A549 (cell line): ENCODE results near the gene USP15. TPM values are rescaled to one million over a fixed set of nuclear protein-coding genes. Genes with fewer than 3 reads are reported as not detected.

Source experiments
- ATAC-seq, 2 experiments: fragments of 200-7000 bp in 1 of 2; fragments of >200 bp in 1 of 2; cut with Nextera tagmentation in 1 of 2; cut with Tn5 transposase in 1 of 2; 3 replicates each; pipeline versions ENCODE4 v1.8.0 to v1.9.1; 2018 to 2020; ENCODE audit warnings: mild to moderate bottlenecking in 1 of 2, moderate library complexity in 1 of 2
- CTCF ChIA-PET: fragments of 300-600 bp; sonication (Branson Sonifier 250); formaldehyde crosslinking; extraction: SDS; loops from one replicate; lab custom pipeline; 2021; ENCODE audit warnings: antibody characterized with exemption, inconsistent platforms; lab: Yijun Ruan, JAX
- POLR2A ChIA-PET: fragments of 350-600 bp; formaldehyde crosslinking; extraction: SDS; loops from one replicate; lab custom pipeline; 2021; ENCODE audit warnings: antibody characterized with exemption, inconsistent platforms; lab: Yijun Ruan, JAX
- DNase-seq, 2 experiments: peaks; one replicate each; pipeline versions ENCODE4 v3.0.0 to v3.0.0-alpha.2; 2011 to 2016; ENCODE audit warnings: low read depth in 1 of 2, low spot score in 1 of 2
- FAIRE-seq: peaks from 2 replicates; lab custom pipeline; 2011; peaks lifted over from hg19 to GRCh38; lab: Jason Lieb, UNC
- H3K27ac ChIP-seq, 2 experiments: fragments of >200 bp; sonication (Bioruptor Twin); formaldehyde crosslinking; 3 replicates each; pipeline ENCODE4 v1.5.1; 2016 to 2017
- H3K4me1 ChIP-seq: fragments of >200 bp; sonication (Bioruptor Twin); formaldehyde crosslinking; 3 replicates; pipeline ENCODE4 v1.6.1; 2016
- H3K4me2 ChIP-seq: fragments of >200 bp; sonication (Bioruptor Twin); formaldehyde crosslinking; 3 replicates; pipeline ENCODE4 v1.6.1; 2016
- H3K4me3 ChIP-seq: fragments of >200 bp; sonication (Bioruptor Twin); formaldehyde crosslinking; 3 replicates; pipeline ENCODE4 v1.5.1; 2016
- H3K9me3 ChIP-seq: fragments of >200 bp; sonication (Bioruptor Twin); formaldehyde crosslinking; 3 replicates; pipeline ENCODE4 v1.6.1; 2016
- BHLHE40 ChIP-seq: IDR thresholded peaks from 2 replicates; pipeline ENCODE4 v1.6.1; 2012; ENCODE audit warnings: low read depth, low read length, inconsistent platforms
- CBX2 ChIP-seq: fragments of 200-600 bp; sonication (generic); IDR thresholded peaks from 2 replicates; pipeline ENCODE4 v1.6.1; 2016; ENCODE audit warnings: low read depth, mild to moderate bottlenecking, borderline replicate concordance
- CHD4 ChIP-seq: fragments of 200-600 bp; sonication (generic); IDR thresholded peaks from 2 replicates; pipeline ENCODE4 v1.6.1; 2016; ENCODE audit warnings: antibody characterized with exemption, mild to moderate bottlenecking, borderline replicate concordance
- E2F6 ChIP-seq: IDR thresholded peaks from 2 replicates; pipeline ENCODE4 v1.6.1; 2012; ENCODE audit warnings: low read depth, borderline replicate concordance
- EHF ChIP-seq: fragments of 250-450 bp; sonication (Bioruptor Pico); IDR thresholded peaks from 2 replicates; pipeline ENCODE4 v1.5.0; 2020; ENCODE audit warnings: mild to moderate bottlenecking
- EHMT2 ChIP-seq: fragments of 200-600 bp; sonication (generic); IDR thresholded peaks from 2 replicates; pipeline ENCODE4 v1.6.1; 2016; ENCODE audit warnings: antibody characterized with exemption, low read depth, mild to moderate bottlenecking, moderate library complexity
- EP300 ChIP-seq, 2 experiments: fragments of >200 bp; sonication (Bioruptor Twin); formaldehyde crosslinking; IDR thresholded peaks; 2 replicates in 1 of 2; 3 replicates in 1 of 2; pipeline ENCODE4 v1.6.1; 2016 to 2017
- FOSB ChIP-seq: fragments of 250-450 bp; sonication (Bioruptor Pico); IDR thresholded peaks from 2 replicates; pipeline ENCODE4 v1.5.0; 2020; ENCODE audit warnings: mild to moderate bottlenecking, moderate library complexity
- FOXS1 ChIP-seq: fragments of 250-450 bp; sonication (Bioruptor Pico); IDR thresholded peaks from 2 replicates; pipeline ENCODE4 v1.5.0; 2020; ENCODE audit warnings: mild to moderate bottlenecking, moderate library complexity
- HEYL ChIP-seq: fragments of 250-450 bp; sonication (Bioruptor Pico); IDR thresholded peaks from 2 replicates; pipeline ENCODE4 v1.8.0; 2021; ENCODE audit warnings: mild to moderate bottlenecking, moderate library complexity
- HOXA7 ChIP-seq: fragments of 250-450 bp; sonication (Bioruptor Pico); IDR thresholded peaks from 2 replicates; pipeline ENCODE4 v1.5.0; 2020; ENCODE audit warnings: mild to moderate bottlenecking, moderate library complexity
- HOXB13 ChIP-seq: fragments of 250-450 bp; sonication (Bioruptor Pico); IDR thresholded peaks from 2 replicates; pipeline ENCODE4 v1.5.0; 2020; ENCODE audit warnings: low read depth, mild to moderate bottlenecking, moderate library complexity
- HOXB5 ChIP-seq: fragments of 250-450 bp; sonication (Bioruptor Pico); IDR thresholded peaks from 2 replicates; pipeline ENCODE4 v1.5.0; 2020; ENCODE audit warnings: mild to moderate bottlenecking, moderate library complexity
- JUNB ChIP-seq: fragments of >200 bp; sonication (Bioruptor Twin); formaldehyde crosslinking; IDR thresholded peaks from 2 replicates; pipeline ENCODE4 v1.6.1; 2016
- NR3C1 ChIP-seq: fragments of >200 bp; sonication (Bioruptor Twin); formaldehyde crosslinking; IDR thresholded peaks from 3 replicates; pipeline ENCODE4 v1.6.1; 2017
- PHF8 ChIP-seq: fragments of 200-600 bp; sonication (generic); IDR thresholded peaks from 2 replicates; pipeline ENCODE4 v1.6.1; 2016; ENCODE audit warnings: low read depth, mild to moderate bottlenecking, antibody characterized with exemption, moderate library complexity, borderline replicate concordance
- POLR2A ChIP-seq: IDR thresholded peaks from 2 replicates; pipeline ENCODE4 v1.6.1; 2012; ENCODE audit warnings: mild to moderate bottlenecking, low read length
- POLR2AphosphoS2 ChIP-seq: conservative IDR thresholded peaks from 2 replicates; pipeline ENCODE4 v1.6.1; 2012; ENCODE audit warnings: low read length, improper control_type of control experiment, inconsistent platforms
- RARB ChIP-seq: fragments of 250-450 bp; sonication (Bioruptor Pico); IDR thresholded peaks from 2 replicates; pipeline ENCODE4 v1.8.0; 2021; ENCODE audit warnings: mild to moderate bottlenecking, moderate library complexity
- SMC3 ChIP-seq: fragments of >200 bp; sonication (Bioruptor Twin); formaldehyde crosslinking; IDR thresholded peaks from 3 replicates; pipeline ENCODE4 v1.6.1; 2018; ENCODE audit warnings: inconsistent platforms
- ZFP36 ChIP-seq: fragments of 450-650 bp; IDR thresholded peaks from 2 replicates; pipeline ENCODE4 v1.6.1; 2014; ENCODE audit warnings: borderline replicate concordance; ENCODE audit not compliant: partially characterized antibody
- ZNF302 ChIP-seq: fragments of 250-450 bp; sonication (Bioruptor Pico); IDR thresholded peaks from 2 replicates; pipeline ENCODE4 v1.9.0; 2021; ENCODE audit warnings: inconsistent platforms, mild to moderate bottlenecking, moderate library complexity
- ZSCAN20 ChIP-seq: fragments of 250-450 bp; sonication (Bioruptor Pico); IDR thresholded peaks from 2 replicates; pipeline ENCODE4 v1.8.0; 2022; ENCODE audit warnings: mild to moderate bottlenecking, moderate library complexity
- WGBS: methylation state at CpG from one replicate; pipeline ENCODE4 v1.1.6; 2017; ENCODE audit errors: missing lambda C conversion rate; 5-methylcytosine and 5-hydroxymethylcytosine counted together
- polyA plus RNA-seq, 4 experiments: library from polyadenylated mRNA; depleted of rRNA in 3 of 4; stranded (reverse); fragments of >200 nt; fragmentation: RNase III in 1 of 4; extraction: RNeasy Plus Mini Kit Qiagen cat#74134 plus additional on column Dnase treatment in 1 of 4; gene quantifications; 2 replicates in 3 of 4; 3 replicates in 1 of 4; pipeline ENCODE4 v1.2.3, GENCODE V29; 2011 to 2017
- TF ChIP-seq, protein P1 (sequence below): IDR thresholded peaks from 2 replicates; pipeline ENCODE4 v1.6.1; 2012
- TF ChIP-seq, protein P2 (sequence below): fragments of 200-600 bp; sonication (generic); IDR thresholded peaks from 2 replicates; pipeline ENCODE4 v1.6.1; 2016; ENCODE audit warnings: antibody characterized with exemption, mild to moderate bottlenecking, moderate library complexity
- TF ChIP-seq, protein P3 (sequence below): fragments of >200 bp; sonication (Bioruptor Twin); formaldehyde crosslinking; IDR thresholded peaks from 3 replicates; pipeline ENCODE4 v1.6.1; 2016
- TF ChIP-seq, protein P4 (sequence below): fragments of >200 bp; sonication (Bioruptor Twin); formaldehyde crosslinking; IDR thresholded peaks from 2 replicates; pipeline ENCODE4 v1.6.1; 2016

USP15 gene
- polyA plus RNA-seq, 2 of the 4 experiments (the other 2 are of a cell fraction) = 30.4 to 67.6 TPM

DNA sequence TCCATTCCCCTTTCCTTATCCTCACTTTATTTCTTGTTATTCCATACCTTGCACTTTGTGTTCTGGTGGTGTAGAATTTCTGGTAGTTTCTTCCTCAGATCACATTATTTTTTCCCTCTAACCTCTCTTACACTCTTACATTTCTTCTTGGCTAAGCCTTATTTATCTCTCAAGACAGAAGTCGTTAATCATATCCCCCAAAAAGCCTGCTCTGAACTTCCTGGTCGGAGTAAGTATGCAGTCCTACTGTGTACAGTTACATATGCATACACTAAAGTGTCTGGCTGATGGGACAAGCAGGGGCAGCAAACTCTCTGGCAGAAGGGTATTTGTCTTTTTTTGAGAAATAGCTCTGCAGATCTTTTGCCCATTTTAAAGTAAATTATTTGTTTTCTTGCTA is 33.1 kb upstream of the USP15 start (continued):
- TF ChIP-seq NR3C1 (no peak), FOXS1 (CRISPR knock-in tag) (no peak)
- TF ChIP-seq, protein P1, sequence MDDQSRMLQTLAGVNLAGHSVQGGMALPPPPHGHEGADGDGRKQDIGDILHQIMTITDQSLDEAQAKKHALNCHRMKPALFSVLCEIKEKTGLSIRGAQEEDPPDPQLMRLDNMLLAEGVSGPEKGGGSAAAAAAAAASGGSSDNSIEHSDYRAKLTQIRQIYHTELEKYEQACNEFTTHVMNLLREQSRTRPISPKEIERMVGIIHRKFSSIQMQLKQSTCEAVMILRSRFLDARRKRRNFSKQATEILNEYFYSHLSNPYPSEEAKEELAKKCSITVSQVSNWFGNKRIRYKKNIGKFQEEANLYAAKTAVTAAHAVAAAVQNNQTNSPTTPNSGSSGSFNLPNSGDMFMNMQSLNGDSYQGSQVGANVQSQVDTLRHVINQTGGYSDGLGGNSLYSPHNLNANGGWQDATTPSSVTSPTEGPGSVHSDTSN = no peak

DNA sequence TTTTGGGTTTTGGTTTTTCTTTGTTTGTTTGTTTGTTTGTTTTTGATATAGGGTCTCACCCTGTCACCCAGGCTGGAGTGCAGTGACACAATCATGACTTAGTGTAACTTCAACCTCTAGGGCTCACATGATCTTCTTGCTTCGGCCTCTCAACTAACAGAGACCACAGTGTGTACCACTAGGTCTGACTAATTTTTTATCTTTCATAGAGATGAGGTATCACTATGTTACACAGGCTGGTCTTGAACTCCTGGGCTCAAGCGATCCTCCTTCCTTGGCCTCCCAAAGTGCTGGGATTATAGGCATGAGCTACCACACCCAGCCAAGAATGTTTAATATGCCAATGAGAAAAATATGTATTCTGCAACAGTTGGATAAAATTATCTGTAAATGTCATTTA is 29.6 kb upstream of the USP15 start:
- no peak for FAIRE-seq

GRCh38 chr12:62232143-62232729 is 28.0 kb upstream of the USP15 start:
- H3K27ac ChIP-seq = no peak overlapping the region
- CTCF ChIA-PET = no interaction called here
- H3K4me3 ChIP-seq = no peak overlapping the region
- H3K9me3 ChIP-seq = no peaks in the 10 kb centered on the region; the same call in 2 of the 3 replicates
- no peaks in the 10 kb centered on the region for H3K4me1 ChIP-seq
- POLR2A ChIA-PET = no interaction called here
- no peak for TF ChIP-seq FOSB
- no peak for TF ChIP-seq HOXA7
- no peak for TF ChIP-seq HOXB13 (CRISPR knock-in tag)
- no peak for TF ChIP-seq POLR2A
- TF ChIP-seq PHF8 = no peak
- DNase-seq (no peak), ATAC-seq (no peak), FAIRE-seq (no peak)
- 11% methylated on average over 3 of the region's 3 CpGs for WGBS
- H3K4me2 ChIP-seq = no peak overlapping the region

More for the DNA sequence above, 29.6 kb upstream of the USP15 start:
- Histone ChIP-seq H3K9me3 (no peaks in the 10 kb centered on the region), H3K27ac (no peak overlapping the region), H3K4me3 (no peak overlapping the region), H3K4me1 (no peaks in the 10 kb centered on the region), H3K4me2 (no peak overlapping the region)
- POLR2A ChIA-PET = no interaction called here
- DNase-seq = no peak
- ATAC-seq = no peak
- CTCF ChIA-PET = no interaction called here
- no peak for TF ChIP-seq EHMT2
- no peak for TF ChIP-seq CBX2
- WGBS = 55% methylated on average over 2 of the region's 2 CpGs

GRCh38 chr12:62233805-62234204 is 26.4 kb upstream of the USP15 start:
- H3K4me1 ChIP-seq = no peaks in the 10 kb centered on the region
- POLR2A ChIA-PET = no interaction called here
- H3K4me3 ChIP-seq = no peak overlapping the region
- no peak overlapping the region for H3K4me2 ChIP-seq
- TF ChIP-seq CHD4 = no peak
- no peak for TF ChIP-seq HOXB5 (CRISPR knock-in tag)
- TF ChIP-seq HOXA7 = no peak
- TF ChIP-seq EHF (CRISPR knock-in tag) = no peak
- no peak for TF ChIP-seq SMC3
- no peak for TF ChIP-seq BHLHE40
- TF ChIP-seq ZFP36 = no peak
- TF ChIP-seq E2F6 = no peak
- TF ChIP-seq, protein P2, sequence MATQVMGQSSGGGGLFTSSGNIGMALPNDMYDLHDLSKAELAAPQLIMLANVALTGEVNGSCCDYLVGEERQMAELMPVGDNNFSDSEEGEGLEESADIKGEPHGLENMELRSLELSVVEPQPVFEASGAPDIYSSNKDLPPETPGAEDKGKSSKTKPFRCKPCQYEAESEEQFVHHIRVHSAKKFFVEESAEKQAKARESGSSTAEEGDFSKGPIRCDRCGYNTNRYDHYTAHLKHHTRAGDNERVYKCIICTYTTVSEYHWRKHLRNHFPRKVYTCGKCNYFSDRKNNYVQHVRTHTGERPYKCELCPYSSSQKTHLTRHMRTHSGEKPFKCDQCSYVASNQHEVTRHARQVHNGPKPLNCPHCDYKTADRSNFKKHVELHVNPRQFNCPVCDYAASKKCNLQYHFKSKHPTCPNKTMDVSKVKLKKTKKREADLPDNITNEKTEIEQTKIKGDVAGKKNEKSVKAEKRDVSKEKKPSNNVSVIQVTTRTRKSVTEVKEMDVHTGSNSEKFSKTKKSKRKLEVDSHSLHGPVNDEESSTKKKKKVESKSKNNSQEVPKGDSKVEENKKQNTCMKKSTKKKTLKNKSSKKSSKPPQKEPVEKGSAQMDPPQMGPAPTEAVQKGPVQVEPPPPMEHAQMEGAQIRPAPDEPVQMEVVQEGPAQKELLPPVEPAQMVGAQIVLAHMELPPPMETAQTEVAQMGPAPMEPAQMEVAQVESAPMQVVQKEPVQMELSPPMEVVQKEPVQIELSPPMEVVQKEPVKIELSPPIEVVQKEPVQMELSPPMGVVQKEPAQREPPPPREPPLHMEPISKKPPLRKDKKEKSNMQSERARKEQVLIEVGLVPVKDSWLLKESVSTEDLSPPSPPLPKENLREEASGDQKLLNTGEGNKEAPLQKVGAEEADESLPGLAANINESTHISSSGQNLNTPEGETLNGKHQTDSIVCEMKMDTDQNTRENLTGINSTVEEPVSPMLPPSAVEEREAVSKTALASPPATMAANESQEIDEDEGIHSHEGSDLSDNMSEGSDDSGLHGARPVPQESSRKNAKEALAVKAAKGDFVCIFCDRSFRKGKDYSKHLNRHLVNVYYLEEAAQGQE = no peak
- no peak for TF ChIP-seq ZNF302
- TF ChIP-seq ZSCAN20 (CRISPR knock-in tag) = no peak
- TF ChIP-seq, protein P3, sequence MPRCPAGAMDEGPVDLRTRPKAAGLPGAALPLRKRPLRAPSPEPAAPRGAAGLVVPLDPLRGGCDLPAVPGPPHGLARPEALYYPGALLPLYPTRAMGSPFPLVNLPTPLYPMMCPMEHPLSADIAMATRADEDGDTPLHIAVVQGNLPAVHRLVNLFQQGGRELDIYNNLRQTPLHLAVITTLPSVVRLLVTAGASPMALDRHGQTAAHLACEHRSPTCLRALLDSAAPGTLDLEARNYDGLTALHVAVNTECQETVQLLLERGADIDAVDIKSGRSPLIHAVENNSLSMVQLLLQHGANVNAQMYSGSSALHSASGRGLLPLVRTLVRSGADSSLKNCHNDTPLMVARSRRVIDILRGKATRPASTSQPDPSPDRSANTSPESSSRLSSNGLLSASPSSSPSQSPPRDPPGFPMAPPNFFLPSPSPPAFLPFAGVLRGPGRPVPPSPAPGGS = no peak
- TF ChIP-seq POLR2AphosphoS2 = no peak
- no peak for TF ChIP-seq RARB (CRISPR knock-in tag)
- TF ChIP-seq, protein P4, sequence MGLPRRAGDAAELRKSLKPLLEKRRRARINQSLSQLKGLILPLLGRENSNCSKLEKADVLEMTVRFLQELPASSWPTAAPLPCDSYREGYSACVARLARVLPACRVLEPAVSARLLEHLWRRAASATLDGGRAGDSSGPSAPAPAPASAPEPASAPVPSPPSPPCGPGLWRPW = no peak
- no peak for TF ChIP-seq FOXS1 (CRISPR knock-in tag)
- no peak for TF ChIP-seq PHF8
- TF ChIP-seq JUNB = no peak
- no peak for TF ChIP-seq HEYL (CRISPR knock-in tag)
- no peak for TF ChIP-seq EP300 (IDR thresholded peaks at IDR 0.05)
- no peak for FAIRE-seq
- H3K9me3 ChIP-seq = no peaks in the 10 kb centered on the region; the same call in 2 of the 3 replicates
- ATAC-seq = no peak
- WGBS = 60% methylated on average over 2 of the region's 2 CpGs
- no peak overlapping the region for H3K27ac ChIP-seq
- CTCF ChIA-PET = interaction anchor here (0.6 to 1.2 kb wide), 2 partner anchors 18 to 580 kb away, joined by 3 to 4 read pairs; no protein-coding TSS in a partner anchor
- DNase-seq = no peak
